ENCODE data around the gene ISG20.

The ISG20 gene

GRCh38 chr15:88701561-88702095 lies 62.8 kb downstream of the ISG20 start:
- Histone ChIP-seq H3K27ac (ENCODE audit: low read depth in 2 of 2, low read length in 2 of 2) (no peak overlapping the region), H3K9ac (ENCODE audit: low read depth in 1 of 2, low read length in 2 of 2) (no peak overlapping the region), H3K9me3 (ENCODE audit: control insufficient read depth in 2 of 2, low read length in 2 of 2) (no peaks in the 10 kb centered on the region), H3K36me3 (ENCODE audit: control insufficient read depth in 2 of 2, insufficient read depth in 2 of 2, low read length in 2 of 2) (no peaks in the 10 kb centered on the region), H3K27me3 (ENCODE audit: control insufficient read depth in 2 of 2, insufficient read depth in 2 of 2, low read length in 2 of 2) (peaks cover 12 to 21% of the 10 kb centered on the region in 2 donors), H3K4me3 (ENCODE audit: low read length in 2 of 2) (no peak overlapping the region), H3K4me1 (ENCODE audit: control insufficient read depth in 2 of 2, insufficient read depth in 2 of 2, low read length in 2 of 2) (no peaks in the 10 kb centered on the region)

DNA sequence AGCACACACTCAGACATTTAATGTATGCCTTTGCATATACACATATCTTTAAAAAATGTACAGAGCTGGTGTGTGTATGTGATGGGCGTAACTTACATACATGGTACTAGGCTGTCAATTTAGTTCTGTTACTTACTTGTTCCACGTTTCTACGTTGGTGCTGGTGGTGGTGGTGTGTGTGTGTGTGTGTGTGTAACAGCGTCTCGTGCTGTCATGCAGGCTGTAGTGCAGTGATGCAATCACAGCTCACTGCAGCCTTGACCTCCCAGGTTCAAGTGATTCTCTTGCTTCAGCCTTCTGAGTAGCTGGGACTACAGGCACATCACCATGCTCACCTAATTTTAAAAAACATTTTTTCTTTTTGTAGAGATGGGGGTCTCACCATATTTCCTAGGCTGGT lies 64.2 kb downstream of the ISG20 start:
- no peaks in the 10 kb centered on the region for H3K4me1 ChIP-seq (ENCODE audit: control insufficient read depth in 2 of 2, insufficient read depth in 2 of 2, low read length in 2 of 2)
- H3K27me3 ChIP-seq (ENCODE audit: control insufficient read depth in 2 of 2, insufficient read depth in 2 of 2, low read length in 2 of 2) = peaks cover 15 to 24% of the 10 kb centered on the region in 2 donors
- no peak overlapping the region for H3K4me3 ChIP-seq (ENCODE audit: low read length in 2 of 2)
- no peak overlapping the region for H3K27ac ChIP-seq (ENCODE audit: low read depth in 2 of 2, low read length in 2 of 2)
- no peaks in the 10 kb centered on the region for H3K36me3 ChIP-seq (ENCODE audit: control insufficient read depth in 2 of 2, insufficient read depth in 2 of 2, low read length in 2 of 2)
- no peak overlapping the region for H3K9ac ChIP-seq (ENCODE audit: low read depth in 1 of 2, low read length in 2 of 2)
- H3K9me3 ChIP-seq (ENCODE audit: control insufficient read depth in 2 of 2, low read length in 2 of 2) = no peaks in the 10 kb centered on the region

DNA sequence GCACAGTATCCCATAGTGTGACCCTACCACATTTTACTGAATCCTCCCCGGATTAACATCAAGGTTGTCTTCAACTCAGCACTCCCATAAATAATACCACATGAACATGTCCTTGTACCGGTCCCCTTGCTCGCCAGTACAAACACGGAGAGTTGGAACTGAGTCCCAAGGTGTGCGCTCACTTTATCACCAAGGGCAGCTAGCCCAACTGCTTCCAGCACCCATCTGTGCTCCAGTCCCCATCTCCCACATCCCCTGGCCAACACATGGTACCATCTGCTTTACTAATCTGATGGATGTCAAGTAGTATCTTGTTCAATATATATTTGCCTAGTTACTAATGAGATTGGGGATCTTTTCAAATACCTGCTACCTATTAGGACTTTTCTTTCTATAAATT lies 64.7 kb downstream of the ISG20 start:
- Histone ChIP-seq H3K36me3 (ENCODE audit: control insufficient read depth in 2 of 2, insufficient read depth in 2 of 2, low read length in 2 of 2) (no peaks in the 10 kb centered on the region), H3K27me3 (ENCODE audit: control insufficient read depth in 2 of 2, insufficient read depth in 2 of 2, low read length in 2 of 2) (peaks cover 17 to 29% of the 10 kb centered on the region in 2 donors), H3K9ac (ENCODE audit: low read depth in 1 of 2, low read length in 2 of 2) (no peak overlapping the region), H3K4me3 (ENCODE audit: low read length in 2 of 2) (no peak overlapping the region), H3K27ac (ENCODE audit: low read depth in 2 of 2, low read length in 2 of 2) (no peak overlapping the region), H3K9me3 (ENCODE audit: control insufficient read depth in 2 of 2, low read length in 2 of 2) (no peaks in the 10 kb centered on the region), H3K4me1 (ENCODE audit: control insufficient read depth in 2 of 2, insufficient read depth in 2 of 2, low read length in 2 of 2) (no peaks in the 10 kb centered on the region)

DNA sequence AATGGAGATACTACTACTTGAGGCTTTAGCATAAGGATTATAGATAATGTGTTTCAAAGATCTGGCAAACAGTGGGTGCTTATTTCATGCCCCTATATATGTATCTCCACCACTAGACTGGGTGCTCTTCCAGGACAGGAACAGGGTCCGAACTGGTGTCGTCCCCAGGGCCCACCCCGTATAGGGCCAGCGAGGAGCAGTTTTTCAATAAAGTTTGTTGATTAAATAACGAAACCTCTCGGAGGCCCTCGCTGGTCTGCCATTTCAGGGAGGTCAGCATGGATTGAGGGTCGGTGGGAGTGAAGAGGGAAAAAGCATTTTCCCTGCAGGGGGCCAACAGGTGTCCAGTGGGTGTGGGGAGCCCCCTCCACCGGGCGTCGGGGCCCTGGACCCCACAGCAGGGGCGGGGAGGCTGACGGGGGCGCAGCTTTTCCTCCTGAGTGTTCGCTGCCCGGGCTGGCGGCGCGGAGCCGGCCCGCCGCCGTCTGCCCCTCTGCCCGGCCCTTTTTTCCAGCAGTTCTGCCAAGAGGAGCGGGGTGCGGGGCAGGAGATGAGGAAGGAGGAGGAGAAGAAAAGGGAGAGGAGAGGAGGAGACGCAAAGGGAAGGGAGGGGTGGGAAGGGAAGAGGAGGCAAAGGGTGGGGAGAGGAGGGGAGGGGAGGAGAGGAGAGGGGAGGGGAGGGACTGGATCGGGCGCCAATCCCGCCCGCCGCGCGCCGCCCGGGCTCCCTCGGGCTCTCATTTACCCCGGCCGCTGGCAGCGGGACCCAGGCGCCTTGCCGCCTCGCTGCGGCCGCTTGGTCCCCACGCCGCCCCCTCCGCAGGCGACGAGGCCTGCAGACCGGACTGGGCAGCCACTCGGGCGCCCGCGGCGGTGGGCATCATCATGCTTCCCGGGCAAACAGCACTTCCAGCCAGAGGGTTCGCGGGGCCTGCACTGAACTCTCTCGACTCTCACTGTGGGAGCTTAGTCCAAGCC lies 66.3 kb downstream of the ISG20 start:
- H3K4me3 ChIP-seq (ENCODE audit: low read length in 2 of 2) = peak overlapping the region; percentile 41 to 48
- peaks cover 17 to 29% of the 10 kb centered on the region in 2 donors for H3K27me3 ChIP-seq (ENCODE audit: control insufficient read depth in 2 of 2, insufficient read depth in 2 of 2, low read length in 2 of 2)
- H3K4me1 ChIP-seq (ENCODE audit: control insufficient read depth in 2 of 2, insufficient read depth in 2 of 2, low read length in 2 of 2) = no peaks in the 10 kb centered on the region
- H3K9me3 ChIP-seq (ENCODE audit: control insufficient read depth in 2 of 2, low read length in 2 of 2) = no peaks in the 10 kb centered on the region
- no peaks in the 10 kb centered on the region for H3K36me3 ChIP-seq (ENCODE audit: control insufficient read depth in 2 of 2, insufficient read depth in 2 of 2, low read length in 2 of 2)
- H3K9ac ChIP-seq (ENCODE audit: low read depth in 1 of 2, low read length in 2 of 2) = peak overlapping the region in 1 of 2 donors; percentile 17
- H3K27ac ChIP-seq (ENCODE audit: low read depth in 2 of 2, low read length in 2 of 2) = no peak overlapping the region

- Histone ChIP-seq H3K4me3 (ENCODE audit: low read length in 2 of 2) (peak overlapping the region; percentile 1 to 44), H3K36me3 (ENCODE audit: control insufficient read depth in 2 of 2, insufficient read depth in 2 of 2, low read length in 2 of 2) (no peaks in the 10 kb centered on the region), H3K4me1 (ENCODE audit: control insufficient read depth in 2 of 2, insufficient read depth in 2 of 2, low read length in 2 of 2) (no peaks in the 10 kb centered on the region), H3K9ac (ENCODE audit: low read depth in 1 of 2, low read length in 2 of 2) (no peak overlapping the region), H3K27ac (ENCODE audit: low read depth in 2 of 2, low read length in 2 of 2) (no peak overlapping the region), H3K27me3 (ENCODE audit: control insufficient read depth in 2 of 2, insufficient read depth in 2 of 2, low read length in 2 of 2) (peaks cover 17 to 31% of the 10 kb centered on the region in 2 donors), H3K9me3 (ENCODE audit: control insufficient read depth in 2 of 2, low read length in 2 of 2) (no peaks in the 10 kb centered on the region)
Measured at GRCh38 chr15:88705769-88706165, 67.0 kb downstream of the ISG20 start.

Measured in mucosa of rectum (tissue), 2 donors.